ENCODE data around the gene N4BP2L1.

DNA sequence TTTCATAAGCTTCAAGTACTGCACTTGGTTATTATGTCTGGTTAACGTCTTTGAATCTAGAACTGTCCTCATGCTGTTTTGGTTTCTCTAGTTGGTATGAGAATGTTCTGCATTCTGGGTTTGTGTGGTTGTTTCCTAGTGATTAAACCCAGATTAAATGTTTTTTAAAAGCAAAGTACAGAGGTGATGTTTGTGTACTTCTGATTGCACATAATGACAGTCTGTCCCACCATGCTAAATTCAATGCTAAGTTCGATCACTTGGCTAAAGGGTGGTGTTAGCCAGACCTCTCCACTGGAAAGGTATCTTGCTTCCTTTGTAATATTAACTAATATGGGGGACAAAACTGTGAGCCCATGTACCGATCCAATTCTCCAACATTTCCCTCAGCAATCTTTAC, 14.6 kb downstream of the N4BP2L1 start:
- TF ChIP-seq, protein P1, sequence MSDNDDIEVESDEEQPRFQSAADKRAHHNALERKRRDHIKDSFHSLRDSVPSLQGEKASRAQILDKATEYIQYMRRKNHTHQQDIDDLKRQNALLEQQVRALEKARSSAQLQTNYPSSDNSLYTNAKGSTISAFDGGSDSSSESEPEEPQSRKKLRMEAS (IDR thresholded peaks at IDR 0.05), result no peak
- TF ChIP-seq, protein P2, sequence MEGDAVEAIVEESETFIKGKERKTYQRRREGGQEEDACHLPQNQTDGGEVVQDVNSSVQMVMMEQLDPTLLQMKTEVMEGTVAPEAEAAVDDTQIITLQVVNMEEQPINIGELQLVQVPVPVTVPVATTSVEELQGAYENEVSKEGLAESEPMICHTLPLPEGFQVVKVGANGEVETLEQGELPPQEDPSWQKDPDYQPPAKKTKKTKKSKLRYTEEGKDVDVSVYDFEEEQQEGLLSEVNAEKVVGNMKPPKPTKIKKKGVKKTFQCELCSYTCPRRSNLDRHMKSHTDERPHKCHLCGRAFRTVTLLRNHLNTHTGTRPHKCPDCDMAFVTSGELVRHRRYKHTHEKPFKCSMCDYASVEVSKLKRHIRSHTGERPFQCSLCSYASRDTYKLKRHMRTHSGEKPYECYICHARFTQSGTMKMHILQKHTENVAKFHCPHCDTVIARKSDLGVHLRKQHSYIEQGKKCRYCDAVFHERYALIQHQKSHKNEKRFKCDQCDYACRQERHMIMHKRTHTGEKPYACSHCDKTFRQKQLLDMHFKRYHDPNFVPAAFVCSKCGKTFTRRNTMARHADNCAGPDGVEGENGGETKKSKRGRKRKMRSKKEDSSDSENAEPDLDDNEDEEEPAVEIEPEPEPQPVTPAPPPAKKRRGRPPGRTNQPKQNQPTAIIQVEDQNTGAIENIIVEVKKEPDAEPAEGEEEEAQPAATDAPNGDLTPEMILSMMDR (IDR thresholded peaks at IDR 0.05), result no peak
- TF ChIP-seq REST (IDR thresholded peaks at IDR 0.05) (no peak), RCOR1 (IDR thresholded peaks at IDR 0.05; ENCODE audit: low read depth, low read length) (no peak), RNF2 (IDR thresholded peaks at IDR 0.05; ENCODE audit: borderline replicate concordance, low read depth) (no peak)

Measured in A549 (cell line).